K562 (cell line): ENCODE data around the gene NSUN2. TPM values are rescaled to one million over a fixed set of nuclear protein-coding genes. Genes with fewer than 3 reads are reported as not detected.

Experiments used
- ATAC-seq: fragments of 200-7000 bp; cut with Tn5 transposase; 3 replicates; pipeline ENCODE4 v1.9.1; 2020; ENCODE audit warnings: moderate library complexity
- BruUV-seq: library from RNA; stranded (reverse); fragments of 400-500 nt; replicated peaks from 2 replicates; lab custom pipeline; 2021; lab: Mats Ljungman, UMichigan
- CTCF ChIA-PET: fragments of 300-600 bp; formaldehyde crosslinking; extraction: SDS; loops from one replicate; lab custom pipeline; 2021; ENCODE audit warnings: low intra/inter-chr PET ratio; lab: Yijun Ruan, JAX
- POLR2A ChIA-PET: fragments of 300-600, 350-650 bp; sonication (Branson Sonifier 250); formaldehyde crosslinking; extraction: SDS; loops from one replicate; lab custom pipeline; 2021; ENCODE audit warnings: antibody characterized with exemption, inconsistent platforms; lab: Yijun Ruan, JAX
- DNase-seq, 4 experiments: peaks; one replicate each; pipeline versions ENCODE4 v3.0.0 to v3.0.0-alpha.2; 2011 to 2018; ENCODE audit warnings: low spot score in 3 of 4, mixed read lengths in 3 of 4; ENCODE audit errors: extremely low read depth in 1 of 4
- FAIRE-seq: peaks from 2 replicates; lab custom pipeline; 2011; peaks lifted over from hg19 to GRCh38; lab: Jason Lieb, UNC
- H2AFZ ChIP-seq: 2 replicates; pipeline ENCODE4 v1.6.0; 2011; ENCODE audit warnings: low read depth, low read length, control low read depth, inconsistent platforms
- H3K27ac ChIP-seq: fragments of 200-600 bp; 3 replicates; pipeline ENCODE4 v1.8.0; 2011; ENCODE audit warnings: low read depth, mild to moderate bottlenecking, control low read depth, inconsistent platforms, low read length, moderate library complexity, mixed read lengths; ENCODE audit errors: extremely low read depth
- H3K27me3 ChIP-seq, 2 experiments: fragments of 300-600 bp in 1 of 2; 2 replicates in 1 of 2; 3 replicates in 1 of 2; pipeline versions ENCODE4 v1.6.0 to v1.8.0; 2011; ENCODE audit warnings: inconsistent platforms in 2 of 2, low read length in 2 of 2, mild to moderate bottlenecking in 1 of 2, mixed read lengths in 1 of 2, moderate library complexity in 1 of 2; ENCODE audit not compliant: control insufficient read depth in 2 of 2, insufficient read depth in 2 of 2
- H3K36me3 ChIP-seq: fragments of 300-600 bp; 3 replicates; pipeline ENCODE4 v1.8.0; 2011; ENCODE audit warnings: mild to moderate bottlenecking, low read length, inconsistent platforms; ENCODE audit not compliant: control insufficient read depth, insufficient read depth
- H3K4me1 ChIP-seq, 2 experiments: fragments of 200-600 bp in 1 of 2; replicated peaks in 1 of 2; 2 replicates in 1 of 2; 3 replicates in 1 of 2; pipeline versions ENCODE4 v1.5.1 to v1.8.0; 2011; ENCODE audit warnings: inconsistent platforms in 2 of 2, low read length in 2 of 2, mild to moderate bottlenecking in 1 of 2, mixed read lengths in 1 of 2, moderate library complexity in 1 of 2; ENCODE audit not compliant: control insufficient read depth in 2 of 2, insufficient read depth in 2 of 2
- H3K4me2 ChIP-seq: 2 replicates; pipeline ENCODE4 v1.6.1; 2011; ENCODE audit warnings: low read length, control low read depth, inconsistent platforms, mixed read lengths; ENCODE audit not compliant: insufficient read depth
- H3K4me3 ChIP-seq: fragments of 200-600 bp; sonication (generic), shearing (Covaris generic); 2 replicates; pipeline ENCODE4 v1.5.1; 2016; ENCODE audit warnings: control low read depth, inconsistent platforms
- H3K79me2 ChIP-seq: fragments of 200-600 bp; 3 replicates; pipeline ENCODE4 v1.8.0; 2011; ENCODE audit warnings: low read length, inconsistent platforms; ENCODE audit not compliant: control insufficient read depth, insufficient read depth
- H3K9ac ChIP-seq, 2 experiments: 2 replicates each; pipeline versions ENCODE4 v1.6.0 to v1.6.1; 2011; ENCODE audit warnings: low read depth in 2 of 2, low read length in 2 of 2, control low read depth in 1 of 2, inconsistent platforms in 1 of 2, mild to moderate bottlenecking in 1 of 2, mixed read lengths in 1 of 2; ENCODE audit not compliant: insufficient read depth in 1 of 2
- H3K9me1 ChIP-seq: one replicate; pipeline ENCODE4 v1.6.0; 2011; ENCODE audit warnings: inconsistent platforms, mild to moderate bottlenecking, low read length, moderate library complexity; ENCODE audit not compliant: control insufficient read depth, insufficient read depth
- H3K9me3 ChIP-seq: replicated peaks from 2 replicates; pipeline ENCODE4 v1.5.1; 2011; ENCODE audit warnings: low read depth, low read length, inconsistent platforms; ENCODE audit not compliant: control insufficient read depth, insufficient read depth
- H4K20me1 ChIP-seq: replicated peaks from 2 replicates; pipeline ENCODE4 v1.6.1; 2011; ENCODE audit warnings: low read length, inconsistent platforms, mixed read lengths; ENCODE audit not compliant: control insufficient read depth, insufficient read depth
- ARID2 ChIP-seq: fragments of 450-650 bp; IDR thresholded peaks from 2 replicates; pipeline ENCODE4 v1.6.1; 2017; ENCODE audit warnings: antibody characterized with exemption, mild to moderate bottlenecking
- BCOR ChIP-seq: fragments of 450-650 bp; IDR thresholded peaks from 2 replicates; pipeline ENCODE4 v1.6.1; 2016
- C11orf30 ChIP-seq: fragments of 450-650 bp; IDR thresholded peaks from 2 replicates; pipeline ENCODE4 v1.6.1; 2016; ENCODE audit warnings: low read depth, mild to moderate bottlenecking
- CREB3L1 ChIP-seq: fragments of 450-650 bp; IDR thresholded peaks from 2 replicates; pipeline ENCODE4 v1.6.1; 2014; ENCODE audit warnings: low read depth, mild to moderate bottlenecking, moderate library complexity, borderline replicate concordance
- E4F1 ChIP-seq: fragments of 250-450 bp; sonication (Bioruptor Pico); IDR thresholded peaks from 2 replicates; pipeline ENCODE4 v1.5.0; 2021; ENCODE audit warnings: mild to moderate bottlenecking, borderline replicate concordance
- FOXA3 ChIP-seq, 2 experiments: fragments of 450-650 bp in 1 of 2; sonication (generic) in 1 of 2; formaldehyde crosslinking; IDR thresholded peaks in 1 of 2; conservative IDR thresholded peaks in 1 of 2; 2 replicates each; pipeline versions ENCODE4 v1.4.0 to v1.8.0; 2020 to 2022; ENCODE audit warnings: mild to moderate bottlenecking in 2 of 2, missing genetic modification reagents in 1 of 2
- HDAC1 ChIP-seq, 2 experiments: fragments of 450-650 bp; IDR thresholded peaks; 2 replicates each; pipeline ENCODE4 v1.6.1; 2016 to 2017; ENCODE audit warnings: inconsistent platforms in 1 of 2, mild to moderate bottlenecking in 1 of 2, moderate library complexity in 1 of 2
- HEY1 ChIP-seq: fragments of 250-450 bp; sonication (Bioruptor Pico); IDR thresholded peaks from 2 replicates; pipeline ENCODE4 v1.5.0; 2020; ENCODE audit warnings: mild to moderate bottlenecking, moderate library complexity, borderline replicate concordance
- NFE2 ChIP-seq: IDR thresholded peaks from 2 replicates; pipeline ENCODE4 v1.6.1; 2014; ENCODE audit warnings: antibody characterized with exemption, low read depth
- PCBP2 ChIP-seq: fragments of 200-400 bp; formaldehyde crosslinking; IDR thresholded peaks from 2 replicates; pipeline ENCODE4 v1.6.1; 2018; ENCODE audit warnings: low read length, low read depth, mild to moderate bottlenecking, moderate library complexity; ENCODE audit not compliant: poor library complexity, severe bottlenecking
- PHF8 ChIP-seq: fragments of 200-600 bp; sonication (generic); IDR thresholded peaks from 2 replicates; pipeline ENCODE4 v1.6.1; 2012; ENCODE audit warnings: mixed run types, mild to moderate bottlenecking, inconsistent platforms, low read length, moderate library complexity, borderline replicate concordance
- RBM25 ChIP-seq: fragments of 200-400 bp; formaldehyde crosslinking; IDR thresholded peaks from 2 replicates; pipeline ENCODE4 v1.6.1; 2018; ENCODE audit warnings: low read length, low read depth, moderate library complexity; ENCODE audit not compliant: severe bottlenecking
- ZBTB12 ChIP-seq: fragments of 250-450 bp; sonication (Bioruptor Pico); IDR thresholded peaks from 2 replicates; pipeline ENCODE4 v1.4.0; 2020
- ZFP36 ChIP-seq: fragments of 150-350 bp; IDR thresholded peaks from 2 replicates; pipeline ENCODE4 v1.6.1; 2018; ENCODE audit warnings: low read length, low read depth; ENCODE audit not compliant: partially characterized antibody
- ZNF175 ChIP-seq: fragments of 200-800 bp; sonication (Bioruptor generic); IDR thresholded peaks from 2 replicates; pipeline ENCODE4 v1.6.1; 2016; ENCODE audit warnings: low read depth, mild to moderate bottlenecking, missing genetic modification characterization, missing compliant biosample characterization
- ZNF316 ChIP-seq: fragments of 450-650 bp; IDR thresholded peaks from 2 replicates; pipeline ENCODE4 v1.6.1; 2016
- WGBS: fragments of 100-300 bp; shearing (Covaris generic); methylation state at CpG from one replicate; pipeline ENCODE4 v1.1.6; 2016; ENCODE audit warnings: low coverage, mixed read lengths; ENCODE audit not compliant: insufficient coverage; ENCODE audit errors: missing lambda C conversion rate; 5-methylcytosine and 5-hydroxymethylcytosine counted together
- in situ Hi-C: fragments of 300-500 bp; cut with MboI; formaldehyde crosslinking; loops from 4 replicates; pipeline ENCODE4 v1.15.0; 2018; ENCODE audit warnings: inconsistent platforms, mixed read lengths
- intact Hi-C: fragments of 100-400 bp; cut with micrococcal nuclease; formaldehyde crosslinking; loops from 2 replicates; pipeline ENCODE4 v1.14.2; 2022
- polyA plus RNA-seq, 8 experiments: library from polyadenylated mRNA; depleted of rRNA in 4 of 8; stranded (reverse) in 5 of 8; unstranded in 3 of 8; fragments of >200 nt; fragmentation: Nextera tagmentation in 2 of 8; fragmentation: Illumina TruSeq in 1 of 8; extraction: Ambion mirVana in 2 of 8; extraction: Trizol in 1 of 8; gene quantifications; 2 replicates each; pipeline versions ENCODE4 v1.2.1 to v1.2.3, GENCODE V29; 2011 to 2014; ENCODE audit warnings: inconsistent platforms in 1 of 8, missing spikeins in 1 of 8
- total RNA-seq, 7 experiments: library from RNA; depleted of rRNA in 6 of 7; stranded (reverse); fragments of >200 nt in 6 of 7; fragmentation: Illumina TruSeq in 2 of 7; extraction: Trizol in 2 of 7; gene quantifications; 2 replicates each; pipeline versions ENCODE4 v1.2.1 to v1.2.3, GENCODE V29; 2011 to 2021; ENCODE audit warnings: low replicate concordance in 1 of 7

The NSUN2 gene
- total and polyA plus RNA-seq, 9 of the 15 experiments (the other 6 are each of a cell fraction or from before 2014, with no cell fraction given): 9.2 to 167 (median 127) TPM

DNA sequence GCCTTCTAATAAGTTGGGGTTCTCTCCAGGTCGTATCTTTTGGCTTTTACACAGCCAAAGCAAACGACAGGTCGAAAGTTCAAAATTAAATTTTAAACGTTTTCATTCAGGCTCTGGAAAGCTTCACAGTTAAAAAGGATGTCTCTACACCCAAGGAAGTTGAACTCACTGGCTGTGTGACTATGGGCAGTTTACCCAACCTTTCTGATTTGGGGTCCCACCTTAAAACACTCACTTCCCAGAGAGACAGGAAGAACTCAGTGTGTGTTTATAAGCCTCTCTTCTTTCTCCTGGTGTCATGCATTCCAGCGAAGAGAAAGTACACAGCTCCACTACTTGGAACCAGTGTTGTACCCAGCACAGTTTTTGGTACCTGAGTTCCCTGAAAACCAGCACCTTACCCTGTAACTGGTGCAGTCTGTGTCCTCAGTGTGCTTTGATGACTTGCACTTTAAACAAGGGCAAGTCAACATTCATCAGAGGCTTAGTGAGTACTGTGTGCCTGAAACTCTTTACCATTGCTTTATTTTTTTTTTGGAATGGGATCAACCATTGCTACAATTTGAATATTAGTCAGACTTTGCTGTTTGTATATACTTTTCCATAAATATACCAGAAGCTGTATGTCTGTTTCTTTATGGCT, 2.1 kb upstream of the NSUN2 start:
- Histone ChIP-seq H2AFZ (no peak overlapping the region), H3K27ac (no peak overlapping the region), H3K9me1 (peaks cover 5% of the 10 kb centered on the region), H3K4me3 (peak overlapping the region; percentile 27; the same call in 1 of the 2 replicates), H3K4me1 (peaks cover 11 to 16% of the 10 kb centered on the region in 2 experiments; a peak in 4 of 5 replicates), H3K79me2 (peaks cover 49% of the 10 kb centered on the region), H3K9ac (no peak overlapping the region), H3K9me3 (no peaks in the 10 kb centered on the region), H3K27me3 (no peaks in the 10 kb centered on the region), H4K20me1 (no peaks in the 10 kb centered on the region; the same call in 1 of the 2 replicates), H3K4me2 (peak overlapping the region; percentile 16; the same call in 1 of the 2 replicates), H3K36me3 (peaks cover 27% of the 10 kb centered on the region)
- 0 out of 4 replicates have a peak, but pooled peaks of 1 of the 2 experiments have one; percentile 14 for TF ChIP-seq HDAC1 (IDR thresholded peaks at IDR 0.05)
- TF ChIP-seq ZBTB12: no peak
- TF ChIP-seq NFE2: peak; percentile 62
- 0 out of 2 replicates have a peak, but pooled peaks have one; percentile 2 for TF ChIP-seq ARID2
- TF ChIP-seq ZNF175 (CRISPR knock-in tag): no peak
- TF ChIP-seq HEY1 (CRISPR knock-in tag): no peak
- peak; percentile 71 for TF ChIP-seq RBM25
- peak; percentile 82 for TF ChIP-seq ZNF316
- peak; percentile 47; the same call in 1 of the 2 replicates for TF ChIP-seq BCOR
- 0 out of 4 replicates have a peak, but pooled peaks of 1 of the 2 experiments have one; percentile 21 for TF ChIP-seq FOXA3 (CRISPR knock-in tag; conservative IDR thresholded peaks at IDR 0.05 in 1 of 2, IDR thresholded peaks at IDR 0.05 in 1 of 2)
- peak; percentile 65; the same call in 1 of the 2 replicates for TF ChIP-seq C11orf30
- TF ChIP-seq PCBP2: no peak
- peak; percentile 68 for TF ChIP-seq ZFP36
- no peak for TF ChIP-seq E4F1 (CRISPR knock-in tag)
- TF ChIP-seq PHF8: no peak
- 0 out of 2 replicates have a peak, but pooled peaks have one; percentile 40 for TF ChIP-seq CREB3L1
- no peak for ATAC-seq
- CTCF ChIA-PET: no interaction called here
- intact Hi-C loops: no loop called here
- WGBS: 28% methylated on average over 5 of the region's 5 CpGs
- in situ Hi-C loops: loop anchor here (5.0 kb wide), 1 partner anchor 82 kb away; no protein-coding TSS in a partner anchor
- BruUV-seq: TSS peak; percentile 47
- peak; percentile 37 for FAIRE-seq
- POLR2A ChIA-PET: interaction anchor here (0.6 to 0.9 kb wide), 2 partner anchors 15 to 74 kb away, joined by 3 read pairs; no protein-coding TSS in a partner anchor
- peak in 1 of 4 experiments; percentile 22 for DNase-seq
